Measurements from ENCODE around the gene HS3ST5. TPM values are rescaled to one million over a fixed set of nuclear protein-coding genes. Genes with fewer than 3 reads are reported as not detected.
"Not testable (repeated sequence)": the region's sequence is repeated elsewhere in the genome, so short reads cannot be mapped to it uniquely, and the experiment has no call there.

Gene HS3ST5
- total and polyA plus RNA-seq, 9 donors = 0.08 TPM; not detected in 8

DNA sequence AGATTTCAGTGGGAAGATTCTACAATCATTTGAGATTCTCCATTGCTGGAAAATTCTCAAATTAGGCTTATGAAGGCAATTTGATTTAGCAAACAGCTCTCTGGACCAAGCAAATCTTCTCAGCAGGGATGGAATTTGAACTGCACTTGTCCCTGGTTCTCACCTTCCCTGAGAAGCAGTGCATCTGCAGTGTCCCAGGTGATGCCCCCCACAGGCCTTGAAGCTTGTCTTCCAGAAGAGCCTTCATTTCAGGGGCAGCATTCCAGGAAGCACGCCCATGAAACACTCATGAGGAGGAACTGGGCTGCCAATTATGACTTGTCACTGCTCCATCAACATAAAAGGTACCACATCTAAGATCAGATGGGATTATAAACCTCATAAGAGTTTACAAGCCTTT lies 289.0 kb downstream of the HS3ST5 start:
- Histone ChIP-seq H3K4me1 (ENCODE audit: insufficient read depth) (no peaks in the 10 kb centered on the region), H3K9me3 (no peaks in the 10 kb centered on the region), H3K27me3 (no peaks in the 10 kb centered on the region), H3K4me3 (no peak overlapping the region), H3K36me3 (no peaks in the 10 kb centered on the region), H3K27ac (no peak overlapping the region)
- DNase-seq = no peak
- TF ChIP-seq, protein P1, sequence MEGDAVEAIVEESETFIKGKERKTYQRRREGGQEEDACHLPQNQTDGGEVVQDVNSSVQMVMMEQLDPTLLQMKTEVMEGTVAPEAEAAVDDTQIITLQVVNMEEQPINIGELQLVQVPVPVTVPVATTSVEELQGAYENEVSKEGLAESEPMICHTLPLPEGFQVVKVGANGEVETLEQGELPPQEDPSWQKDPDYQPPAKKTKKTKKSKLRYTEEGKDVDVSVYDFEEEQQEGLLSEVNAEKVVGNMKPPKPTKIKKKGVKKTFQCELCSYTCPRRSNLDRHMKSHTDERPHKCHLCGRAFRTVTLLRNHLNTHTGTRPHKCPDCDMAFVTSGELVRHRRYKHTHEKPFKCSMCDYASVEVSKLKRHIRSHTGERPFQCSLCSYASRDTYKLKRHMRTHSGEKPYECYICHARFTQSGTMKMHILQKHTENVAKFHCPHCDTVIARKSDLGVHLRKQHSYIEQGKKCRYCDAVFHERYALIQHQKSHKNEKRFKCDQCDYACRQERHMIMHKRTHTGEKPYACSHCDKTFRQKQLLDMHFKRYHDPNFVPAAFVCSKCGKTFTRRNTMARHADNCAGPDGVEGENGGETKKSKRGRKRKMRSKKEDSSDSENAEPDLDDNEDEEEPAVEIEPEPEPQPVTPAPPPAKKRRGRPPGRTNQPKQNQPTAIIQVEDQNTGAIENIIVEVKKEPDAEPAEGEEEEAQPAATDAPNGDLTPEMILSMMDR (IDR thresholded peaks at IDR 0.05) = no peak
- TF ChIP-seq EP300 (IDR thresholded peaks at IDR 0.05) = no peak
- TF ChIP-seq POLR2A (IDR thresholded peaks at IDR 0.05) = no peak
- intact Hi-C loops (cut with DNase I) = no loop called here
- whole genome bisulfite sequencing, 3 donors = 82 to 90% (median 87%) methylated on average over 1 of the region's 1 CpG

DNA sequence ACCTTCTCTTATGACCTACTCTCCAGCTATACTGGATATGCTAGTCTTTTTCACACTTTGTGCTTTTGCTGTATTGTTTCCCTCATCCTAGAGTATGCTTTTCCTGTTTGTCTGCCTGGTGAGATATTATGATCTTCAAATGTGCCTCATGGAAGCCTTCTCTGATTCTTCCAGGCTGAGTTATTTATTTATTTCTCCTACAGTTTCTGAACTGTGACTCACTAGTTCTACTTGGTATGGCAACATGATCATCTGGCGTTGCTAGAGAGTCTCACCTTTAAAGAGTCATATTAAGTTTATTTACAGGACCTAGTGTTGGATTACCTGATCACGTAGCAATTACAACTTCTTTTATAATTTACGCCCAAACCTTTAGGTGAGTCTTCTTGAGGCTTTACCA lies 290.7 kb downstream of the HS3ST5 start:
- Histone ChIP-seq H3K9me3 (no peaks in the 10 kb centered on the region), H3K4me1 (ENCODE audit: insufficient read depth) (no peaks in the 10 kb centered on the region), H3K4me3 (no peak overlapping the region), H3K27ac (no peak overlapping the region), H3K27me3 (no peaks in the 10 kb centered on the region), H3K36me3 (no peaks in the 10 kb centered on the region)
- WGBS, 3 donors = 97 to 98% (median 98%) methylated on average over 3 of the region's 3 CpGs
- intact Hi-C loops (cut with DNase I) = no loop called here
- DNase-seq = no peak
- TF ChIP-seq, protein P1 (IDR thresholded peaks at IDR 0.05) = no peak
- TF ChIP-seq EP300 (IDR thresholded peaks at IDR 0.05) = no peak
- no peak for TF ChIP-seq POLR2A (IDR thresholded peaks at IDR 0.05)

DNA sequence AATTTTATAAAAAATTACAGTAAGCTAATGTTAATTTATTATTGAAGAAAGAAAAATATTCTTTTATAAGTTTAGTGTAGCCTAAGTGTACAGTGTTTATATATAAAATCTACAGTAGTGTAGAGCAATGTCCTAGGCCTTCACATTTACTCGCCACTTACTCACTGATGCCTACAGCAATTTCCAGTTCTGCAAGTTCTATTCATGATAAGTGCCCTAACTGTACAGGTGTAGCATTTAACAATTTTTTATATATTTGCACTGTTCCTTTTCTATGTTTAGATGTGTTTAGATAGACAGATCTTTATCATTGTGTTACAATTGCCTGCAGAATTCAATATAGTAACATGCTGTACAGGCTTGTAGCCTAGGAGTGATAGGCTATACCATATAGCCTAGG lies 291.8 kb downstream of the HS3ST5 start:
- no peaks in the 10 kb centered on the region for H3K4me1 ChIP-seq (ENCODE audit: insufficient read depth)
- WGBS, 3 donors = 61 to 100% (median 96%) methylated on average over 1 of the region's 1 CpG
- intact Hi-C loops (cut with DNase I) = no loop called here
- H3K27ac ChIP-seq = no peak overlapping the region
- H3K27me3 ChIP-seq = no peaks in the 10 kb centered on the region
- no peak overlapping the region for H3K4me3 ChIP-seq
- TF ChIP-seq, protein P1 (IDR thresholded peaks at IDR 0.05) = no peak
- TF ChIP-seq EP300 (IDR thresholded peaks at IDR 0.05) = no peak
- no peak for TF ChIP-seq POLR2A (IDR thresholded peaks at IDR 0.05)
- no peaks in the 10 kb centered on the region for H3K9me3 ChIP-seq
- no peaks in the 10 kb centered on the region for H3K36me3 ChIP-seq
- no peak for DNase-seq

DNA sequence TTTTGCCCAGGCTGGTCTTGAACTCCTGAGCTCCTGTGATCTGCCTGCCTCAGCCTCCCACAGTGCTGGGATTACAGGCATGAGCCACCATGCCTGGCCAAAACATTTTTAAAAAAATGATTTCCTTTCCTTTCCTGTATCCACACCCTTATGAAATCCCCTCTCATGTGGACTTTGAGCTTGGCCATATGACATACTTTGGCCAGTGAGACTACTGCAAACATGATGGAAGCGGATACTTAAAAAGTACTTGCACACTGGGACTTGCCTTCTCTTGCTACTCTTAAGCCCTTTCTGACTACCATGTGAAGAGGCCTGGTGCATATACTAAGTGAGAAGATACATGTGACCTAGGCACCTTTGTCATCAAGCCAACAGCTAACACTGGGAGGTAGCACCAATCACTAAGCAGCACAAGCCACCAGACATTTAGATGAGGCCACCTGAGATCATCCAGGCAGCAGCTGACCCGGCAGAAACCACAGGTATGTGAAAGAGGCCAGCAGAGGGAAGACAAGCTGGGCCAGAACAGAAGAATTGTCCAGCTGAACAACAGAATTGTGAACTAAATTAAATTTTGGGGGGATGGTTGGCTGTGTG lies 293.4 kb downstream of the HS3ST5 start:
- TF ChIP-seq POLR2A (IDR thresholded peaks at IDR 0.05) = no peak
- no peak for TF ChIP-seq EP300 (IDR thresholded peaks at IDR 0.05)
- TF ChIP-seq, protein P1 (IDR thresholded peaks at IDR 0.05) = no peak
- DNase-seq = no peak
- Histone ChIP-seq H3K27ac (no peak overlapping the region), H3K9me3 (no peaks in the 10 kb centered on the region), H3K27me3 (no peaks in the 10 kb centered on the region), H3K36me3 (no peaks in the 10 kb centered on the region), H3K4me1 (ENCODE audit: insufficient read depth) (no peaks in the 10 kb centered on the region), H3K4me3 (no peak overlapping the region)
- WGBS, 3 donors = 87 to 97% (median 93%) methylated on average over 2 of the region's 2 CpGs
- intact Hi-C loops (cut with DNase I) = no loop called here

DNA sequence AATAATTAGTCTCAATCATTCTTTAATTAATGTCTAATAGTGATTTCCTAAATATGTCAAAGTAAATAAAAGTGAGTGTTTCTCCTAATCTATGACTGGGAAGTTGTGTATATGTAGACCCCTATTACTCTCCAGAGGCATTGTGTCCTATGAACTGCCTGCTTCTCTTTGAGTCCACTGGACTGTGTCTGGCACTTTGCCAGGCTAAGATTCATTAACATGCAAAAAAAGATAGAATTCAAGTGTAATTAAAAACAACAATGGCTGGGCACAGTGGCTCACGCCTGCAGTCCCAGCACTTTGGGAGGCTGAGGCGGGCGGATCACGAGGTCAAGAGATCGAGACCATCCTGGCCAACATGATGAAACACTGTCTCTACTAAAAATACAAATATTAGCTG lies 298.3 kb downstream of the HS3ST5 start:
- H3K36me3 ChIP-seq; intact Hi-C loops (cut with DNase I); H3K9me3 ChIP-seq; H3K4me1 ChIP-seq (ENCODE audit: insufficient read depth); H3K4me3 ChIP-seq; H3K27ac ChIP-seq; DNase-seq; H3K27me3 ChIP-seq: not testable (repeated sequence)
- 95 to 100% (median 97%) methylated on average over 5 of the region's 5 CpGs for WGBS, 3 donors

All from ovary (tissue), 9 donors.